NCI-H2029 treated with DMSO at 0.1 percent for 48 hours (cell line): Measurements from ENCODE around the gene ANO8.
"Not testable (repeated sequence)": the region's sequence is repeated elsewhere in the genome, so short reads cannot be mapped to it uniquely, and the experiment has no call there.

ENCODE experiments used
- DNase-seq: peaks from one replicate; lab custom pipeline; 2025; lab: John Stamatoyannopoulos, UW

The ANO8 gene

GRCh38 chr19:17309965-17310461, 24.6 kb downstream of the ANO8 start:
- DNase-seq = no peak

- peak; percentile 95 for DNase-seq
These were observed 25.3 kb downstream of the ANO8 start, which contains the start of gene DDA1 for GRCh38 chr19:17309198-17309964. DDA1 (plus strand) TSS chr19:17309563; CDS start chr19:17309655, 92 bp downstream.

GRCh38 chr19:17307876-17308377, 26.7 kb downstream of the ANO8 start:
- DNase-seq = no peak

GRCh38 chr19:17306285-17306714, 28.4 kb downstream of the ANO8 start:
- DNase-seq = peak; percentile 9

- DNase-seq = peak; percentile 97
These were observed 29.0 kb downstream of the ANO8 start, which contains the start of gene MRPL34 for GRCh38 chr19:17305517-17306284. MRPL34 (plus strand) TSS chr19:17305872; CDS start chr19:17305893, 21 bp downstream.

- no peak for DNase-seq
These were observed 29.5 kb downstream of the ANO8 start for GRCh38 chr19:17305216-17305516.

GRCh38 chr19:17304386-17305215, 30.1 kb downstream of the ANO8 start:
- DNase-seq = peak; percentile 45

GRCh38 chr19:17303940-17304267, 30.8 kb downstream of the ANO8 start:
- DNase-seq = no peak

- peak; percentile 84 for DNase-seq
These were observed 31.3 kb downstream of the ANO8 start, which contains the start of gene ABHD8 for GRCh38 chr19:17303167-17303939. ABHD8 (minus strand) TSS chr19:17303425; CDS start chr19:17301616, 1,809 bp downstream.

- no peak for DNase-seq
These were observed 32.1 kb downstream of the ANO8 start for GRCh38 chr19:17302391-17303166.

- no peak for DNase-seq
These were observed 33.5 kb downstream of the ANO8 start for GRCh38 chr19:17300992-17301619.

GRCh38 chr19:17296976-17297375, 37.7 kb downstream of the ANO8 start:
- no peak for DNase-seq

- DNase-seq = no peak
These were observed 38.4 kb downstream of the ANO8 start for GRCh38 chr19:17296273-17296672.

- DNase-seq = not testable (repeated sequence)
These were observed 39.1 kb downstream of the ANO8 start for GRCh38 chr19:17295551-17295950.

GRCh38 chr19:17294051-17294891, 40.4 kb downstream of the ANO8 start:
- no peak for DNase-seq

- no peak for DNase-seq
These were observed 41.0 kb downstream of the ANO8 start for GRCh38 chr19:17293605-17294004.

GRCh38 chr19:17292301-17293074, 42.2 kb downstream of the ANO8 start:
- no peak for DNase-seq

GRCh38 chr19:17289489-17289888, 45.2 kb downstream of the ANO8 start:
- no peak for DNase-seq
